Keratinocyte (primary cell): ENCODE results near the gene ZNF45. TPM values are rescaled to one million over a fixed set of nuclear protein-coding genes. Genes with fewer than 3 reads are reported as not detected.

ENCODE experiments used
- DNase-seq: peaks from one replicate; pipeline ENCODE4 v3.0.0-alpha.2; 2011; ENCODE audit warnings: low read depth, missing footprints, low spot score
- FAIRE-seq: peaks from 2 replicates; lab custom pipeline; 2011; peaks lifted over from hg19 to GRCh38; lab: Jason Lieb, UNC
- H2AFZ ChIP-seq: 2 replicates; pipeline ENCODE4 v1.6.0; 2012; ENCODE audit warnings: low read length, control low read depth, inconsistent platforms; ENCODE audit not compliant: control insufficient read depth
- H3K27ac ChIP-seq: 2 replicates; pipeline ENCODE4 v1.5.1; 2011; ENCODE audit warnings: low read length; ENCODE audit not compliant: control insufficient read depth, insufficient read depth
- H3K27me3 ChIP-seq: 3 replicates; pipeline ENCODE4 v1.6.0; 2011; ENCODE audit warnings: low read length; ENCODE audit not compliant: control insufficient read depth, insufficient read depth; ENCODE audit errors: extremely low read depth
- H3K36me3 ChIP-seq, 2 experiments: 2 replicates in 1 of 2; 3 replicates in 1 of 2; pipeline ENCODE4 v1.5.1; 2011; ENCODE audit warnings: low read length in 2 of 2, mild to moderate bottlenecking in 1 of 2; ENCODE audit not compliant: control insufficient read depth in 2 of 2, insufficient read depth in 2 of 2; ENCODE audit errors: extremely low read depth in 1 of 2
- H3K4me1 ChIP-seq: 3 replicates; pipeline ENCODE4 v1.5.1; 2011; ENCODE audit warnings: low read length; ENCODE audit not compliant: control insufficient read depth, insufficient read depth; ENCODE audit errors: extremely low read depth
- H3K4me2 ChIP-seq: 3 replicates; pipeline ENCODE4 v1.6.0; 2011; ENCODE audit warnings: low read depth, low read length; ENCODE audit not compliant: control insufficient read depth, insufficient read depth; ENCODE audit errors: extremely low read depth
- H3K4me3 ChIP-seq, 3 experiments: fragments of 200-600 bp in 1 of 3; sonication (generic) in 1 of 3; 2 replicates in 2 of 3; 3 replicates in 1 of 3; pipeline ENCODE4 v1.5.1; 2011 to 2016; ENCODE audit warnings: low read length in 3 of 3, mild to moderate bottlenecking in 3 of 3, control low read depth in 2 of 3, inconsistent platforms in 1 of 3, low read depth in 1 of 3, mixed read lengths in 1 of 3, mixed run types in 1 of 3, moderate library complexity in 1 of 3; ENCODE audit not compliant: control insufficient read depth in 2 of 3, insufficient read depth in 2 of 3; ENCODE audit errors: extremely low read depth in 1 of 3
- H3K79me2 ChIP-seq: 2 replicates; pipeline ENCODE4 v1.6.0; 2012; ENCODE audit warnings: low read length; ENCODE audit not compliant: control insufficient read depth, insufficient read depth
- H3K9ac ChIP-seq: 3 replicates; pipeline ENCODE4 v1.6.0; 2011; ENCODE audit warnings: low read length; ENCODE audit not compliant: control insufficient read depth, insufficient read depth; ENCODE audit errors: extremely low read depth
- H3K9me1 ChIP-seq: 3 replicates; pipeline ENCODE4 v1.6.0; 2011; ENCODE audit warnings: low read length; ENCODE audit not compliant: control insufficient read depth, insufficient read depth; ENCODE audit errors: extremely low read depth
- H3K9me3 ChIP-seq: 2 replicates; pipeline ENCODE4 v1.5.1; 2012; ENCODE audit warnings: low read depth, low read length; ENCODE audit not compliant: control insufficient read depth
- H4K20me1 ChIP-seq: 3 replicates; pipeline ENCODE4 v1.6.0; 2011; ENCODE audit warnings: low read length; ENCODE audit not compliant: control insufficient read depth, insufficient read depth; ENCODE audit errors: extremely low read depth
- CTCF ChIP-seq, 3 experiments: IDR thresholded peaks in 1 of 3; conservative IDR thresholded peaks in 1 of 3; optimal IDR thresholded peaks in 1 of 3; 2 replicates in 2 of 3; 3 replicates in 1 of 3; pipeline versions ENCODE3 to v1.5.1; 2011; ENCODE audit warnings: low read length in 3 of 3, mild to moderate bottlenecking in 3 of 3, moderate library complexity in 2 of 3, control low read depth in 1 of 3, inconsistent platforms in 1 of 3; ENCODE audit not compliant: insufficient read depth in 2 of 3; ENCODE audit errors: extremely low read depth in 1 of 3
- EZH2 ChIP-seq: IDR thresholded peaks from one replicate; pipeline ENCODE4 v1.6.1; 2012; ENCODE audit warnings: inconsistent platforms, mild to moderate bottlenecking, low read length, moderate library complexity
- dilution Hi-C: fragments of 300-500 bp; cut with MboI; formaldehyde crosslinking; loops from one replicate; pipeline ENCODE4 v1.7.0; 2020; ENCODE audit warnings: low sequenced_read_pairs; ENCODE audit not compliant: extremely low pct_ligation_motif_present
- polyA plus RNA-seq, 5 experiments: library from polyadenylated mRNA; depleted of rRNA in 3 of 5; stranded (reverse) in 3 of 5; stranded (forward) in 1 of 5; unstranded in 1 of 5; fragments of >200 nt; gene quantifications; 1 replicate in 1 of 5; 2 replicates in 3 of 5; 3 replicates in 1 of 5; pipeline versions ENCODE4 v1.2.1 to v1.2.3, GENCODE V29; 2011 to 2012; ENCODE audit warnings: missing spikeins in 2 of 5, low read depth in 1 of 5, low replicate concordance in 1 of 5

The ZNF45 gene
- polyA plus RNA-seq, 1 donor (not counting 4 experiments of a cell fraction or from before 2014, with no cell fraction given) = 9.1 TPM

DNA sequence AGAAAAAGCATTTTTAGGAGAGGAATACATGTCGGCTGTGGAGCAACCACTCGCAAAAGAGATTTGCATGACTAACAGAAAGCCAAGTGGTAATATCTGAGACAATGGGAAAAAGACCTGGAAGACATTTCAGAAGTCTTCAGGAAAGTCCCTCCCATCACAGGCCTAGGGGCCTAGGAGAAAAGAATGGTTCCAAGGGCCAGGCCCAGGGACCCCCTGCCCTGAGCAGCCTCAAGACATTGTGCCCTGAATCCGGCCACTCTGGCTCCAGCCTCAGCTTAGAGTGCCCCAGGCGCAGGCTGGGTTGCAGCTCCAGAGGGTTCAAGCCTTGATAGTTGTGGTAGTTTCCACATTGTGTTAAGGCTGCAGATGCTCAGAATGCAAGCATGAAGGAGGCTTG, 25.3 kb upstream of the ZNF45 start:
- H3K27ac ChIP-seq = no peak overlapping the region
- no peak overlapping the region for H3K4me3 ChIP-seq
- peaks cover 30% of the 10 kb centered on the region for H3K9me3 ChIP-seq
- no peak overlapping the region for H3K9ac ChIP-seq
- H4K20me1 ChIP-seq = no peaks in the 10 kb centered on the region
- no peaks in the 10 kb centered on the region for H3K79me2 ChIP-seq
- DNase-seq (no peak), FAIRE-seq (no peak)
- H3K4me1 ChIP-seq = no peaks in the 10 kb centered on the region
- no peak for TF ChIP-seq EZH2
- TF ChIP-seq CTCF (optimal IDR thresholded peaks at IDR 0.05 in 1 of 3, IDR thresholded peaks at IDR 0.05 in 1 of 3, conservative IDR thresholded peaks at IDR 0.05 in 1 of 3; ENCODE audit: extremely low read depth in 1 of 3, insufficient read depth in 2 of 3, low read length in 3 of 3) = no peak
- dilution Hi-C loops = no loop called here
- peaks cover 3 to 4% of the 10 kb centered on the region in 2 experiments for H3K36me3 ChIP-seq
- no peaks in the 10 kb centered on the region for H3K27me3 ChIP-seq
- H2AFZ ChIP-seq = no peak overlapping the region
- H3K4me2 ChIP-seq = no peak overlapping the region
- H3K9me1 ChIP-seq = no peaks in the 10 kb centered on the region

- no peak for FAIRE-seq
- no peak overlapping the region for H3K27ac ChIP-seq
Observed at GRCh38 chr19:43957891-43958290, 22.8 kb upstream of the ZNF45 start.

More at GRCh38 chr19:43957891-43958290, 22.8 kb upstream of the ZNF45 start:
- DNase-seq = no peak
- H3K9ac ChIP-seq = no peak overlapping the region
- H3K4me1 ChIP-seq = no peaks in the 10 kb centered on the region
- no peaks in the 10 kb centered on the region for H4K20me1 ChIP-seq
- no peaks in the 10 kb centered on the region for H3K79me2 ChIP-seq
- dilution Hi-C loops = no loop called here
- peaks cover 14% of the 10 kb centered on the region for H3K9me3 ChIP-seq
- H3K4me3 ChIP-seq = no peak overlapping the region
- no peak overlapping the region for H3K4me2 ChIP-seq
- no peak overlapping the region for H2AFZ ChIP-seq
- H3K9me1 ChIP-seq = no peaks in the 10 kb centered on the region
- no peak for TF ChIP-seq EZH2
- no peak for TF ChIP-seq CTCF (optimal IDR thresholded peaks at IDR 0.05 in 1 of 3, IDR thresholded peaks at IDR 0.05 in 1 of 3, conservative IDR thresholded peaks at IDR 0.05 in 1 of 3; ENCODE audit: extremely low read depth in 1 of 3, insufficient read depth in 2 of 3, low read length in 3 of 3)
- no peaks in the 10 kb centered on the region for H3K36me3 ChIP-seq
- no peaks in the 10 kb centered on the region for H3K27me3 ChIP-seq
